C4-2B (cell line): ENCODE results near the gene C2CD2L.

Experiments used
- CTCF ChIP-seq: fragments of 450-650 bp; conservative IDR thresholded peaks from 2 replicates; pipeline ENCODE4 v1.5.1; 2017; ENCODE audit warnings: mild to moderate bottlenecking
- ZFX ChIP-seq: fragments of 450-650 bp; IDR thresholded peaks from 2 replicates; pipeline ENCODE4 v1.6.1; 2017

GRCh38 chr11:119160151-119160550 lies 53.0 kb downstream of the C2CD2L start:
- no peak for TF ChIP-seq CTCF
- TF ChIP-seq ZFX, result no peak
